OCI-LY7 (cell line): ENCODE results near the gene COL16A1. TPM values are rescaled to one million over a fixed set of nuclear protein-coding genes. Genes with fewer than 3 reads are reported as not detected.

ENCODE experiments used
- BruUV-seq: library from RNA; stranded (reverse); fragments of 400-500 nt; replicated peaks from 2 replicates; lab custom pipeline; 2021; lab: Mats Ljungman, UMichigan
- CTCF ChIA-PET: fragments of 300-600 bp; sonication (Branson Sonifier 250); formaldehyde crosslinking; loops from one replicate; lab custom pipeline; 2022; ENCODE audit warnings: antibody characterized with exemption; ENCODE audit not compliant: unreplicated experiment; lab: Charles Lee
- POLR2A ChIA-PET: fragments of 300-600 bp; sonication (Branson Sonifier 250); formaldehyde crosslinking; loops from one replicate; lab custom pipeline; 2022; ENCODE audit warnings: antibody characterized with exemption; lab: Charles Lee
- DNase-seq: peaks from one replicate; pipeline ENCODE4 v3.0.0-alpha.2; 2015; ENCODE audit warnings: low spot score
- H2AFZ ChIP-seq: fragments of 200-600 bp; sonication (generic), shearing (Covaris generic); 2 replicates; pipeline ENCODE4 v1.6.1; 2014; ENCODE audit warnings: mild to moderate bottlenecking, antibody characterized with exemption, low read length, moderate library complexity
- H3K27ac ChIP-seq: fragments of 200-600 bp; sonication (generic); 2 replicates; pipeline ENCODE4 v1.5.1; 2014; ENCODE audit warnings: mixed run types, low read depth, mild to moderate bottlenecking, moderate library complexity, low read length, inconsistent platforms; ENCODE audit not compliant: poor library complexity, severe bottlenecking
- H3K36me3 ChIP-seq: fragments of 200-600 bp; sonication (generic); 2 replicates; pipeline ENCODE4 v1.6.1; 2014; ENCODE audit warnings: mild to moderate bottlenecking, antibody characterized with exemption, low read length, moderate library complexity, mixed read lengths; ENCODE audit not compliant: insufficient read depth
- H3K4me1 ChIP-seq: fragments of 200-600 bp; sonication (generic); 2 replicates; pipeline ENCODE4 v1.5.1; 2014; ENCODE audit warnings: mild to moderate bottlenecking, low read length; ENCODE audit not compliant: insufficient read depth, poor library complexity, severe bottlenecking
- H3K4me2 ChIP-seq: fragments of 200-600 bp; sonication (generic); 2 replicates; pipeline ENCODE4 v1.6.1; 2014; ENCODE audit warnings: mild to moderate bottlenecking, low read length
- H3K4me3 ChIP-seq: fragments of 200-600 bp; sonication (generic); 2 replicates; pipeline ENCODE4 v1.5.1; 2014; ENCODE audit warnings: mild to moderate bottlenecking, low read depth, low read length; ENCODE audit not compliant: poor library complexity, severe bottlenecking
- H3K79me2 ChIP-seq: fragments of 200-600 bp; sonication (generic); 2 replicates; pipeline ENCODE4 v1.6.1; 2016; ENCODE audit warnings: low read depth, mild to moderate bottlenecking, low read length, moderate library complexity, mixed read lengths; ENCODE audit not compliant: insufficient read depth
- H3K9me2 ChIP-seq: fragments of 200-600 bp; sonication (generic); 2 replicates; pipeline ENCODE4 v1.6.1; 2016; ENCODE audit warnings: mild to moderate bottlenecking, low read length, mixed read lengths; ENCODE audit not compliant: insufficient read depth
- H3K9me3 ChIP-seq: fragments of 200-600 bp; sonication (generic); 2 replicates; pipeline ENCODE4 v1.6.1; 2014; ENCODE audit warnings: mild to moderate bottlenecking, mixed run types, low read length, mixed read lengths
- H4K20me1 ChIP-seq: fragments of 200-600 bp; sonication (generic); 2 replicates; pipeline ENCODE4 v1.6.1; 2014; ENCODE audit warnings: mild to moderate bottlenecking, antibody characterized with exemption, low read length, moderate library complexity, mixed read lengths; ENCODE audit not compliant: insufficient read depth
- CTCF ChIP-seq: fragments of 200-600 bp; sonication (generic); conservative IDR thresholded peaks from 2 replicates; pipeline ENCODE4 v1.5.1; 2014; ENCODE audit warnings: mild to moderate bottlenecking, antibody characterized with exemption, low read length, moderate library complexity, mixed read lengths
- EZH2phosphoT487 ChIP-seq: fragments of 200-600 bp; sonication (generic); IDR thresholded peaks from 2 replicates; pipeline ENCODE4 v1.6.1; 2018; ENCODE audit warnings: low read depth, borderline replicate concordance, mild to moderate bottlenecking, mixed run types, antibody characterized with exemption, low read length, moderate library complexity, mixed read lengths
- intact Hi-C: fragments of 100-400 bp; cut with micrococcal nuclease; formaldehyde crosslinking; loops from one replicate; pipeline ENCODE4 v1.10.0; 2022; ENCODE audit not compliant: unreplicated experiment
- total RNA-seq, 2 experiments: library from RNA; depleted of rRNA in 1 of 2; stranded (reverse); fragments of >200 nt in 1 of 2; shearing (Covaris generic) in 1 of 2; gene quantifications; 2 replicates each; pipeline ENCODE4 v1.2.3, GENCODE V29; 2014 to 2022

Gene COL16A1
- total RNA-seq, 2 experiments from 2014 or later: not detected

DNA sequence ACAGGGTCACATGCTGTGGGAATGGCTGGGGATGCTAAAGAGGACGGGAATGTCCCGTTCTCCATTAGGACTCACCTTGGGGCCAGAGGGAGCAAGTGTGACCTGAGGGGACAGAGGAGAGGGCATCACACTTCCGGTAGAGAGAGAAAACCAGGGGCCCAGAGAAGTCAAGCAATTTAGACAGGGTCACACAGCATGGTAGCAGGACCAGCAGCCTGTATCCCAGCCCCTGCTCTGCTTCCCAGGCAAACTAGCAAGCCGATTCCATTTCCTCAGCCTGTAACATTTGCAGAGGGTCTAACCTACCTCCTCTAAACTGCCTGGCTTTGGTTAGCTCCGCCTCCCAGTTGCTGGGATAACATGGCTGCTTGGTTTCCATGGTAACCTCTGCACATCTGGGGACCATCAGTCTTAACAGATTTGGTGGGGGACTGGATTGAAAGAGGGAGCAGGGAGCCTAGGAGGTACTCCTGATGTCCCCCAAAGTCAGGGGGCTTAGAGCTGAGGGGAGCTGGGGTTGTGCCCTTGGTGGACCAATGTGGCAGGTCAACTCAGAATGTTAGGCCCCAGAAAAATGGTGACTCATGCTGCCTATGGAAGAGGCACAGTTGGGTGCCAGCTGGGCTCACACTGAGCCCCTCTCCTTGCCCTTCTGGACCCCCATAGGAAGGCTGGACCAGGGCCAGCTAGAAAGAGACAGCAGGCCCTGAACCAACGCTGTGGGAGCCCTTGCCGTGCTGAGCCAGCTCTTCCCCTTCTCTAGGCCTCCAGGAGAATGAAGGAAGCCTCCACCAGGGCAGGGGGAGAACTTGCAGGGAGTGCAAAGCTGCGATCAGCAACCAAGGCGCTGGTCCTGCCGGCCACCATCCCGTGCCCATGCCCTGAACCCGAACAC, 9.5 kb downstream of the COL16A1 start:
- Histone ChIP-seq H3K4me2 (no peak overlapping the region), H3K36me3 (no peaks in the 10 kb centered on the region), H2AFZ (no peak overlapping the region), H4K20me1 (no peaks in the 10 kb centered on the region), H3K9me2 (no peaks in the 10 kb centered on the region), H3K4me3 (no peak overlapping the region), H3K79me2 (no peaks in the 10 kb centered on the region), H3K4me1 (no peaks in the 10 kb centered on the region), H3K9me3 (no peaks in the 10 kb centered on the region), H3K27ac (no peak overlapping the region)
- ChIA-PET CTCF (no interaction called here), POLR2A (no interaction called here)
- TF ChIP-seq CTCF: no peak
- no peak for TF ChIP-seq EZH2phosphoT487
- BruUV-seq: no TSS peak
- intact Hi-C loops: no loop called here
- no peak for DNase-seq

DNA sequence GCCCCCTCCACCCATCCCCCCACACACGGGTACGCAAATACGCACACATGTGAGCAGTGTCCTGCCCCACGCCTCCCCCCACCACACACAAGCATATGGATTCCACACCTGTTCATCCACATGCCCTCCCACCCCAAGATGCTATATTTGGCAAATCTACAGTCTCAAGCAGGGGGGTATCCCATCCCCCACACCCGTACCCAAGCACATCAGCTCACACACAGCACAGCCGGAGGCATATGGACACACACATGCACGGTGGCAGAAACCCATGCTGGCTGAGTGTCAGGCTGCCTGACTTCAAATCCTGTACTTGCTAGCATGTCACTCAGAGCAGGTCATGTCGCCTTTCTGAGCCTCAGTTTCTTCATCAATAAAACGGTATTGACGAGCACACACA, 10.6 kb downstream of the COL16A1 start:
- Histone ChIP-seq H2AFZ (no peak overlapping the region), H3K27ac (no peak overlapping the region), H3K4me3 (no peak overlapping the region), H4K20me1 (no peaks in the 10 kb centered on the region), H3K36me3 (no peaks in the 10 kb centered on the region), H3K9me2 (no peaks in the 10 kb centered on the region), H3K4me1 (no peaks in the 10 kb centered on the region), H3K79me2 (no peaks in the 10 kb centered on the region), H3K4me2 (no peak overlapping the region), H3K9me3 (no peaks in the 10 kb centered on the region)
- TF ChIP-seq CTCF (no peak), EZH2phosphoT487 (no peak)
- intact Hi-C loops: no loop called here
- BruUV-seq: no TSS peak
- no peak for DNase-seq
- ChIA-PET POLR2A (interaction anchor here (0.6 kb wide), 1 partner anchor 10 kb away, joined by 6 read pairs; no protein-coding TSS in a partner anchor), CTCF (no interaction called here)

GRCh38 chr1:31691951-31692350, 11.9 kb downstream of the COL16A1 start:
- ChIA-PET POLR2A (no interaction called here), CTCF (interaction anchor here (0.6 kb wide), 1 partner anchor 37 kb away, joined by 3 read pairs; no protein-coding TSS in a partner anchor)
- intact Hi-C loops: no loop called here
- H3K36me3 ChIP-seq: no peaks in the 10 kb centered on the region
- no peak overlapping the region for H3K4me3 ChIP-seq
- no peak overlapping the region for H3K27ac ChIP-seq
- H3K4me2 ChIP-seq: no peak overlapping the region
- H3K79me2 ChIP-seq: no peaks in the 10 kb centered on the region
- no peak for TF ChIP-seq EZH2phosphoT487
- no peaks in the 10 kb centered on the region for H3K9me2 ChIP-seq
- BruUV-seq: no TSS peak
- H3K4me1 ChIP-seq: no peaks in the 10 kb centered on the region
- DNase-seq: no peak
- H3K9me3 ChIP-seq: no peaks in the 10 kb centered on the region
- no peak overlapping the region for H2AFZ ChIP-seq
- H4K20me1 ChIP-seq: no peaks in the 10 kb centered on the region
